ENCODE results near the gene GTF2H4.
"Not testable (repeated sequence)": the region's sequence is repeated elsewhere in the genome, so short reads cannot be mapped to it uniquely, and the experiment has no call there.

Gene GTF2H4

GRCh38 chr6:30915591-30915946 lies 7.6 kb downstream of the GTF2H4 start:
- peak overlapping the region; percentile 91 for H3K4me2 ChIP-seq (ENCODE audit: low read length)
- H3K9me3 ChIP-seq (replicated peaks; ENCODE audit: low read length): no peaks in the 10 kb centered on the region
- peak overlapping the region; percentile 95 for H3K9ac ChIP-seq (ENCODE audit: low read depth, low read length)
- peaks cover 44% of the 10 kb centered on the region for H3K36me3 ChIP-seq (ENCODE audit: insufficient read depth, low read length)
- no peak overlapping the region for H3K4me3 ChIP-seq (ENCODE audit: low read length)
- H3K4me1 ChIP-seq (ENCODE audit: control insufficient read depth, insufficient read depth, low read length): peaks cover 24% of the 10 kb centered on the region
- no peaks in the 10 kb centered on the region for H3K27me3 ChIP-seq (ENCODE audit: control insufficient read depth, insufficient read depth, low read length)

- H3K4me1 ChIP-seq (ENCODE audit: control insufficient read depth, insufficient read depth, low read length): peaks cover 24% of the 10 kb centered on the region
- no peak overlapping the region for H3K4me2 ChIP-seq (ENCODE audit: low read length)
- no peaks in the 10 kb centered on the region for H3K27me3 ChIP-seq (ENCODE audit: control insufficient read depth, insufficient read depth, low read length)
- peaks cover 48% of the 10 kb centered on the region for H3K36me3 ChIP-seq (ENCODE audit: insufficient read depth, low read length)
- no peak overlapping the region for H3K4me3 ChIP-seq (ENCODE audit: low read length)
- H3K9me3 ChIP-seq (replicated peaks; ENCODE audit: low read length): no peaks in the 10 kb centered on the region
- no peak overlapping the region for H3K9ac ChIP-seq (ENCODE audit: low read depth, low read length)
Measured at GRCh38 chr6:30917041-30917440, 9.0 kb downstream of the GTF2H4 start.

GRCh38 chr6:30917487-30917886 lies 9.5 kb downstream of the GTF2H4 start:
- Histone ChIP-seq H3K4me1 (ENCODE audit: control insufficient read depth, insufficient read depth, low read length) (peaks cover 24% of the 10 kb centered on the region), H3K4me2 (ENCODE audit: low read length) (no peak overlapping the region), H3K9ac (ENCODE audit: low read depth, low read length) (no peak overlapping the region), H3K4me3 (ENCODE audit: low read length) (no peak overlapping the region), H3K27me3 (ENCODE audit: control insufficient read depth, insufficient read depth, low read length) (no peaks in the 10 kb centered on the region), H3K36me3 (ENCODE audit: insufficient read depth, low read length) (peaks cover 47% of the 10 kb centered on the region), H3K9me3 (replicated peaks; ENCODE audit: low read length) (no peaks in the 10 kb centered on the region)

- Histone ChIP-seq H3K4me1 (ENCODE audit: control insufficient read depth, insufficient read depth, low read length) (peaks cover 22% of the 10 kb centered on the region), H3K36me3 (ENCODE audit: insufficient read depth, low read length) (peaks cover 52% of the 10 kb centered on the region), H3K4me2 (ENCODE audit: low read length) (no peak overlapping the region), H3K9me3 (replicated peaks; ENCODE audit: low read length) (no peaks in the 10 kb centered on the region), H3K27me3 (ENCODE audit: control insufficient read depth, insufficient read depth, low read length) (no peaks in the 10 kb centered on the region), H3K4me3 (ENCODE audit: low read length) (no peak overlapping the region), H3K9ac (ENCODE audit: low read depth, low read length) (no peak overlapping the region)
Measured at GRCh38 chr6:30918670-30919069, 10.7 kb downstream of the GTF2H4 start.

GRCh38 chr6:30922447-30922852 lies 14.4 kb downstream of the GTF2H4 start:
- Histone ChIP-seq H3K9me3 (replicated peaks; ENCODE audit: low read length) (no peaks in the 10 kb centered on the region), H3K9ac (ENCODE audit: low read depth, low read length) (no peak overlapping the region), H3K36me3 (ENCODE audit: insufficient read depth, low read length) (peaks cover 57% of the 10 kb centered on the region), H3K27me3 (ENCODE audit: control insufficient read depth, insufficient read depth, low read length) (no peaks in the 10 kb centered on the region), H3K4me3 (ENCODE audit: low read length) (no peak overlapping the region), H3K4me2 (ENCODE audit: low read length) (no peak overlapping the region), H3K4me1 (ENCODE audit: control insufficient read depth, insufficient read depth, low read length) (peaks cover 13% of the 10 kb centered on the region)

GRCh38 chr6:30924040-30924627 lies 16.1 kb downstream of the GTF2H4 start:
- not testable (repeated sequence) for H3K4me2 ChIP-seq (ENCODE audit: low read length); H3K4me3 ChIP-seq (ENCODE audit: low read length); H3K9me3 ChIP-seq (replicated peaks; ENCODE audit: low read length); H3K9ac ChIP-seq (ENCODE audit: low read depth, low read length); H3K27me3 ChIP-seq (ENCODE audit: control insufficient read depth, insufficient read depth, low read length)
- Histone ChIP-seq H3K36me3 (ENCODE audit: insufficient read depth, low read length) (peaks cover 55% of the 10 kb centered on the region), H3K4me1 (ENCODE audit: control insufficient read depth, insufficient read depth, low read length) (peaks cover 13% of the 10 kb centered on the region)

GRCh38 chr6:30926644-30927043 lies 18.6 kb downstream of the GTF2H4 start:
- H3K36me3 ChIP-seq (ENCODE audit: insufficient read depth, low read length): peaks cover 32% of the 10 kb centered on the region
- H3K9ac ChIP-seq (ENCODE audit: low read depth, low read length): no peak overlapping the region
- H3K27me3 ChIP-seq (ENCODE audit: control insufficient read depth, insufficient read depth, low read length): no peaks in the 10 kb centered on the region
- H3K4me2 ChIP-seq (ENCODE audit: low read length): peak overlapping the region; percentile 28
- H3K4me1 ChIP-seq (ENCODE audit: control insufficient read depth, insufficient read depth, low read length): peaks cover 13% of the 10 kb centered on the region
- no peak overlapping the region for H3K4me3 ChIP-seq (ENCODE audit: low read length)
- H3K9me3 ChIP-seq (replicated peaks; ENCODE audit: low read length): no peaks in the 10 kb centered on the region

GRCh38 chr6:30927080-30927479 lies 19.1 kb downstream of the GTF2H4 start:
- Histone ChIP-seq H3K36me3 (ENCODE audit: insufficient read depth, low read length) (peaks cover 27% of the 10 kb centered on the region), H3K4me2 (ENCODE audit: low read length) (peak overlapping the region; percentile 28), H3K4me1 (ENCODE audit: control insufficient read depth, insufficient read depth, low read length) (peaks cover 13% of the 10 kb centered on the region)
- not testable (repeated sequence) for H3K4me3 ChIP-seq (ENCODE audit: low read length); H3K27me3 ChIP-seq (ENCODE audit: control insufficient read depth, insufficient read depth, low read length); H3K9ac ChIP-seq (ENCODE audit: low read depth, low read length); H3K9me3 ChIP-seq (replicated peaks; ENCODE audit: low read length)

GRCh38 chr6:30928677-30929076 lies 20.7 kb downstream of the GTF2H4 start:
- peaks cover 18% of the 10 kb centered on the region for H3K36me3 ChIP-seq (ENCODE audit: insufficient read depth, low read length)
- H3K4me1 ChIP-seq (ENCODE audit: control insufficient read depth, insufficient read depth, low read length): peaks cover 13% of the 10 kb centered on the region
- H3K4me3 ChIP-seq (ENCODE audit: low read length): no peak overlapping the region
- H3K9ac ChIP-seq (ENCODE audit: low read depth, low read length): no peak overlapping the region
- H3K9me3 ChIP-seq (replicated peaks; ENCODE audit: low read length): no peaks in the 10 kb centered on the region
- H3K4me2 ChIP-seq (ENCODE audit: low read length): no peak overlapping the region
- H3K27me3 ChIP-seq (ENCODE audit: control insufficient read depth, insufficient read depth, low read length): no peaks in the 10 kb centered on the region

GRCh38 chr6:30930506-30930905 lies 22.5 kb downstream of the GTF2H4 start:
- H3K4me1 ChIP-seq (ENCODE audit: control insufficient read depth, insufficient read depth, low read length): peaks cover 13% of the 10 kb centered on the region
- H3K4me2 ChIP-seq (ENCODE audit: low read length): no peak overlapping the region
- H3K27me3 ChIP-seq (ENCODE audit: control insufficient read depth, insufficient read depth, low read length): peaks cover 3% of the 10 kb centered on the region

GRCh38 chr6:30931272-30931671 lies 23.3 kb downstream of the GTF2H4 start:
- Histone ChIP-seq H3K9me3 (replicated peaks; ENCODE audit: low read length) (no peaks in the 10 kb centered on the region), H3K36me3 (ENCODE audit: insufficient read depth, low read length) (peaks cover 9% of the 10 kb centered on the region), H3K9ac (ENCODE audit: low read depth, low read length) (no peak overlapping the region), H3K27me3 (ENCODE audit: control insufficient read depth, insufficient read depth, low read length) (peaks cover 6% of the 10 kb centered on the region), H3K4me3 (ENCODE audit: low read length) (no peak overlapping the region), H3K4me1 (ENCODE audit: control insufficient read depth, insufficient read depth, low read length) (peaks cover 10% of the 10 kb centered on the region), H3K4me2 (ENCODE audit: low read length) (no peak overlapping the region)

More at GRCh38 chr6:30930506-30930905, 22.5 kb downstream of the GTF2H4 start:
- Histone ChIP-seq H3K36me3 (ENCODE audit: insufficient read depth, low read length) (peaks cover 16% of the 10 kb centered on the region), H3K9me3 (replicated peaks; ENCODE audit: low read length) (no peaks in the 10 kb centered on the region), H3K9ac (ENCODE audit: low read depth, low read length) (no peak overlapping the region), H3K4me3 (ENCODE audit: low read length) (no peak overlapping the region)

GRCh38 chr6:30931969-30932645 lies 24.1 kb downstream of the GTF2H4 start, which contains the start of gene SFTA2:
SFTA2 (minus strand) TSS chr6:30932170; CDS start chr6:30932096, 74 bp downstream.
- Histone ChIP-seq H3K36me3 (ENCODE audit: insufficient read depth, low read length) (peaks cover 3% of the 10 kb centered on the region), H3K9me3 (replicated peaks; ENCODE audit: low read length) (no peaks in the 10 kb centered on the region), H3K27me3 (ENCODE audit: control insufficient read depth, insufficient read depth, low read length) (peaks cover 15% of the 10 kb centered on the region), H3K9ac (ENCODE audit: low read depth, low read length) (no peak within 1 kb of the TSS), H3K4me2 (ENCODE audit: low read length) (no peak within 1 kb of the TSS), H3K4me1 (ENCODE audit: control insufficient read depth, insufficient read depth, low read length) (peaks cover 2% of the 10 kb centered on the region), H3K4me3 (ENCODE audit: low read length) (no peak within 1 kb of the TSS)
